Suppressor macrophage treated with lipopolysaccharide for 1 hour (primary cell): ENCODE results near the gene RAP1GDS1.

Experiments used
- DNase-seq, 3 donors: peaks; one replicate each; pipeline ENCODE4 v3.0.0-alpha.2; 2020 to 2022

Gene RAP1GDS1, protein sequence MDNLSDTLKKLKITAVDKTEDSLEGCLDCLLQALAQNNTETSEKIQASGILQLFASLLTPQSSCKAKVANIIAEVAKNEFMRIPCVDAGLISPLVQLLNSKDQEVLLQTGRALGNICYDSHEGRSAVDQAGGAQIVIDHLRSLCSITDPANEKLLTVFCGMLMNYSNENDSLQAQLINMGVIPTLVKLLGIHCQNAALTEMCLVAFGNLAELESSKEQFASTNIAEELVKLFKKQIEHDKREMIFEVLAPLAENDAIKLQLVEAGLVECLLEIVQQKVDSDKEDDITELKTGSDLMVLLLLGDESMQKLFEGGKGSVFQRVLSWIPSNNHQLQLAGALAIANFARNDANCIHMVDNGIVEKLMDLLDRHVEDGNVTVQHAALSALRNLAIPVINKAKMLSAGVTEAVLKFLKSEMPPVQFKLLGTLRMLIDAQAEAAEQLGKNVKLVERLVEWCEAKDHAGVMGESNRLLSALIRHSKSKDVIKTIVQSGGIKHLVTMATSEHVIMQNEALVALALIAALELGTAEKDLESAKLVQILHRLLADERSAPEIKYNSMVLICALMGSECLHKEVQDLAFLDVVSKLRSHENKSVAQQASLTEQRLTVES

DNA sequence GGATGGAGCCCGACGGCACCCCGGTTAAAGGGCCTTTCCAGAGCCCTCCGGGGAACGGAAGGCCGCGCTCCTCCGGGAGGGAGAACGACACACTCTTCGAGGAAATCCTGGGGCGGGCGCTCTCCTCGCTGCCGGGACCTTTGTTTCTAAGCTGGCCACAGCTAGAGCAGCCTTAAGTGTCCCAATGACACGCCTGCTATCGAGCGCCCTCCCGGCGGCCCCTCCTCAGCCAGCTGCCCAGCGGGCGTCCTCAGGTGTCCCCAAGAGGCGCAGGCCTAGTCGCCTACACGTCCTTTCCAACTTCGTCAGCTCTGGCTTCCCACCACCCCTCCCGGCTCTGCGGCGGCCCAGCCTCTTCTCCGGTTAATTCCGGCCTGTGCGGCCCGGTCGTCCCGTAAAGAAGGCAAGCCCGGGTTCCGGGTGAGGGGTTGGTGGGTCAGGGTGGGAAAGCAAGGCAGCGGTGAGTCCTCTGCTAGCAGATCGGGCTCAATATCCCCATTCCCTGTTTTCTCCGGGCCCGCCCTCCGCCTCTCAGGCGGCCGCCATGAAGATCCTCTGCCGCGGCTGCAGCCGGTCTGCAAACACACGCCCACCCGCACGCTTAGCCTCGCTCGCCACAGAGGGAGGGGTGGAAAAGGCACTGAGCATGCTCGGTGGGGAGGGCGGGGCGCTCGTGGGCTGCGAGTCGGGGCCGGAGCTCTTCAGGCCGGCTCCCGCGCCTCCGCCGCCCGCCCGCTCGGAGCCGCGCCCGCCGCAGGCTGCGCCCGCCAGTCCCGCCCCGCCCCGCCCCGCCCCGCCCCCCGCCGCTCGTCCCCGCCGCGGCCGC lies at the start of gene RAP1GDS1:
Gene RAP1GDS1, plus strand, starts transcription at position 806 of the 826 bp plus-strand sequence. CDS start 182 bp downstream, outside the sequence.
- peak; percentile 97 to 99 (median 98) for DNase-seq

DNA sequence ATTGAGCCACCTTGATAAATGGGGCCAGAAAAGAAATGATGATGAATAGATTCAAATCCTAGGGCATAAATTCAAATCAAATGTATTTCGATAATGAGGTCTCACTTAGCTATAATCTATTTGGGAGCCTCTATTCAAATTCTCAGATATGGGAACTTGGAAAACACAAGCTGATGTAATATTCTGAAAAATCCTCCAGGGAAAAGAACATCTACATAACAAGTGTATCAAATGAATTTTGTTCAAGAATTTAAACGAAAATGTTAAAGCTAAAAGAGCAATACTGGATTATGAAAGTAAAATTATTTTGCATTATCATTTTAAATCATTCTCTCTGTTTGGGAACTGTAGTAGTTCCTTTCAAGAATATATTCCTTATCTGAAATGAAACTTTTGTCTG lies 38.9 kb upstream of the RAP1GDS1 start:
- no peak for DNase-seq

DNA sequence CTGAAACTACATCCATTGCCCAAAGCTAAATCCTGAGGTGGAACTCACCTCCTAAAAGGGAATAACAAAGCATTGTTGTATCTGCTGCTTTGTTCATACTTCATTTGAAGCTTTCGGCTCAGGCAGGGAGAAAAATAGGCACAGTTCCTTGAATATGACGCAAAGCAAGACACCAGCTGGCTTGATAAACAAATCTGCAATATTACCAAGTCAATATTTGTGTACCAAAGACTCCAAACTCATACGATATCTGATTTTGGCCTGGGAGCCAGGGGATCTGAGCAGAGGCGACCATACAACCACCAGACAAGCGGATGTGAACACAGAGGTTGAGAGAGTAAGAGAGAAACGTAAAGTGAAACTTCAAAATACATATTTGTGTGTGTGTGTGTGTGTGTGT lies 34.8 kb upstream of the RAP1GDS1 start:
- DNase-seq, result no peak

DNA sequence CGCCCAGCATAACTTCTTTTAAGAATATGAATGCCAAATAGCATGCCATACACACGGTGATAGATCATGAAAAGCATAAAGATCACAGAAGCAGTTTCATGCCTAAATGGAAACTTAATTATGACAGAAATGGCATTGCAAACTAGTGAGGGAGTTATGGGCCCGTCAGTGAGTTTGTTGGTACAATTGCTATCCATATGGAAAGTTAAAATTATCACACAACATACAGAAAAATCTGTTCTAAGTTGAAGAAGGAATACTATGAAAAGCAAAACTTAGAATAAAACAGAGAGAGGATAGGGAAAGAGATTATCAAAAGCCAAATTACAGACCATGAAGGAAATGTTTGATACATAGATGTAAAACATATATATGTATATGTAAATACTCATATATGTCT lies 30.2 kb upstream of the RAP1GDS1 start:
- no peak for DNase-seq

DNA sequence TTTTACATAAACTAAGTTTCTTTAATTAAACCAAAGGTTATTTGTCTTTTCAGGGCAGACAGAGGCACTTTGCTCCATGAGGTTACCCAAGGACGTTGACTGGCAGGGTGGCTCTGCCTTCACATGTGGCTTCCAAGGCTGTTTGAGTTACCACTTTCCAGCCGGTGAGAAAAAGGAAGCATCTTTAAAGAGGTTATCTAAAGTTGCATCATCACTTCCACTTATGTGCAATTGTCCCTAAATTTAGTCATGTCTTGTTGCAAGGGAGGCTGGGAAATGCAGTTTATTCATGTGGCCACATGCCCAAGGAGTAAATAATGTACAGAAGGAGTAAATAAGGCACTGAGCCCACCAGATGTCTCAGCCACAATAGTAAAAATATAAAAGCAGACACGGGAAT lies 29.0 kb upstream of the RAP1GDS1 start:
- peak; percentile 58 to 80 (median 68) for DNase-seq

DNA sequence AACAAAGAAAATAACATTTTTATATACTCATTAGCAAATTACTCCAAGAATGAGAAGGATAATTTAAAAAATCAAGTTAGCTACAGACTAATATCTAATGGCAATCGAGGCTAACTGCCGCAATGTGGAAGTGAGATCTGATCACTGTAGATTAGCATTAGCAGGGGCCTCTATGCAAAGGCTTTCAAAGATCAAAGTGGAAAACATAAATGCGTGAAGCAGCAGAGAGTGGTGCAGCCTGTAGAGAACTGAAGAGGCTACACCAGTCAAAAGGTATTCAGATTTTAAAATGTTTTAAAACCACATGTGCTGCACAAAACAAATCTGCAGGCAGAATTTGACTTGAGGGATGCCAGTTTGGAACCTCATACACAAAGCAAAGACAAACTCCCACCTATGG lies 24.0 kb upstream of the RAP1GDS1 start:
- no peak for DNase-seq

DNA sequence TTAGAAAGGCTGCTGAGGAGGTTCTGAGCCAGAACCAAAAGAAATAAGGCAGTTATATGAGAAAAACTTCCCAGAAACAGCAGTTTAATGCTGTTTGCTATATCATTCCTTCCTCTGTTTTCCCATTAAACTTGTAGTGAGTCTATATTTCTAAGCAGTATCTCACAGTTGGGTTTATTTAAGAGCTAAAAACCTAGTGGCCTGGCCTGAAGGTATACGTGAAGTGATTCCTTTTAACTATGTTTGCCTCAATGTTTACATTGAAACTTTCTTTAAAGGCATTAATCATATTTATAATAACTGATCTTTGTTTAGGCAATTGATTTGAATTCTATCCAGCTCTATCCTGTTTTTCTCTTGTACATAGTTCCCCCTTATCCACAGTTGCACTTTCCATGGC lies 19.1 kb upstream of the RAP1GDS1 start:
- DNase-seq, result no peak

DNA sequence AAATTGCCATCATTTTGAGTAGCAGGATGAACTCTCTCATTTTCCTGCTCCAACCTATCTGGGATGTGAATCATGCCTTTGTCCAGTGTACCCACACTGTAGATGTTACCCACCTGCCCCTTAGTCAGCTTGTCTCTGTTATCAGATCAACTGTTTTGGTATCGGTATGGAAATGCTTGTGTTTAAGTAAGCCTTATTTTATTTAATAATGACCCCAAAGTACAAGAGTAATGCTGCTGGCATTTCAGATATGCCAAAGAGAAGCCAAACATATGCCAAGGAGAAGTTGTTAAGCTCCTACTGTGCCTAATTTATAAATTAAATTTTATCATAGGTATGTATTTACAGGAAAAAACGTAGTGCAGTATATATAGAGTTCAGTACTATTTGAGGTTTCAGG lies 18.6 kb upstream of the RAP1GDS1 start:
- DNase-seq, result no peak

DNA sequence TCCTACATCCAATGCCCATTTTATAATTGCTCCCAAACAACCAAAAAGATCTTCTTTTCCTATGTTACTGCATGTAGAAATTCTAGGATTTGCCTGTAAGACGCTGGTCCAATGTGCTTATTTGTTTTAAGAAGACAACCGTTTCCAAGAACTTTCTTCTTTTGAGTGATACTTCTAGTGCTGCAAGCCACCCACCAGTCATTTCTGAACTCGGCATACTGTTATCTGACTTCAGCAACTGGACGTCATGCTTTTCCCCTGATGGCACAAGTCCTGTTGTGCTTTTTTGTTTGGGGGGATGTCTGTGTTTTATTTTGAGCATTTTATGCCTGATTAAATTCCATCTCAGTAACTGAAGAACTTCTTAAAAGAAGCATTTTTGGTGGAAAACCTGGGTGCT lies 16.0 kb upstream of the RAP1GDS1 start:
- DNase-seq, result no peak

DNA sequence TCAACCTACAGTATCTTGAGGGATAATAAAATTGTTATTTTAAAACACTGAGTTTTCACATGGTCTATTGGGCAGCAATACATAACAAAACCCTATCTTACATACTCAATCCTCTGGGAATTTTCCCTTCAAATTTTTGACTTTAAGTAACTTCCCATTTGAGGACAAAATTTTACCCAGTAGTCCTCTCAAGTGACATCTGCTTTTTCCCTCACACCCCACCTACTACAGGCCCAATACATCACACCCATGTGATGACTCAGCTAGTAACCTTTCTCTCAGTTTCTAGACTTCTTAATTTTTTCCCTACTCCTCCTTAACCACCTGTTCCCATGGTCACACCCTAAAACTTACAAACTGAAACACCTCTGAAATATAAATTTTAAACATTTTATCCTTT lies 12.2 kb upstream of the RAP1GDS1 start:
- DNase-seq, result peak; percentile 52 to 61 (median 57)

DNA sequence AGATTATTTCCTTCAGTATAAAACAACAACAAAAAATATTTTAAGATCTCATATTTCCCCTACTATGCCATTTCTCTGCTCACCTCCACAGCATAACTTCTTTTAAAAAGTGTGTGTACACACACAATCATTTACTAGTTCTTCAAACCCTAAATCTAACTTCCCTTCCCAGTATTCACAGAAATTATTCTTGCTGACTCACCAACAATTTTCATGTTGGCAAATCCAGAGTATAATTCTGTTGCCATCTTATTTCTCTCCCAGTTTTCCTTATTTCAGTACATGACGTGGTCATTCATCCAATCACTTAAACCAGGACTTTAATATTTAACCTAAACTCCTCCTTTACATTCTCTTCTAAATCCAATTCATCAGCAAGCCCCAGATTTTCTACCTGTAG lies 11.4 kb upstream of the RAP1GDS1 start:
- peak in 1 of 3 donors; percentile 17 for DNase-seq

DNA sequence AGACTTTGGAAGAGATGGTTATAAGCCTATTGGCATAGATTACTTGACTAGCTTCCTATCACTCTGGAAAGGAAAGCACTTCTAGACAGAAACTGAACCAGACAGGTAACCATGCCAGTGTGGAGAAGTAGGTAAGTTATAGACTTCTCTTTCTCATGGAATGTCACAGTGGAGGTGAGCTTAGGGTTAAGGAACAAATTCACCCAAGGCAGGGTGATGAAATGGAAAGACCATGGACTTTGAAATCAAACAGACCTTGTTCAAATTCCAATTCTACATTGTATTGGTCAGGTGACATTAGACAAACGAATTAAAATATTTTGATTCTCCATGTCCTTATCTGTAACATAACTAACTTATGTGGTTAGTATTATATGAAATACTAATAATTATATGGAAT lies 7.7 kb upstream of the RAP1GDS1 start:
- no peak for DNase-seq

DNA sequence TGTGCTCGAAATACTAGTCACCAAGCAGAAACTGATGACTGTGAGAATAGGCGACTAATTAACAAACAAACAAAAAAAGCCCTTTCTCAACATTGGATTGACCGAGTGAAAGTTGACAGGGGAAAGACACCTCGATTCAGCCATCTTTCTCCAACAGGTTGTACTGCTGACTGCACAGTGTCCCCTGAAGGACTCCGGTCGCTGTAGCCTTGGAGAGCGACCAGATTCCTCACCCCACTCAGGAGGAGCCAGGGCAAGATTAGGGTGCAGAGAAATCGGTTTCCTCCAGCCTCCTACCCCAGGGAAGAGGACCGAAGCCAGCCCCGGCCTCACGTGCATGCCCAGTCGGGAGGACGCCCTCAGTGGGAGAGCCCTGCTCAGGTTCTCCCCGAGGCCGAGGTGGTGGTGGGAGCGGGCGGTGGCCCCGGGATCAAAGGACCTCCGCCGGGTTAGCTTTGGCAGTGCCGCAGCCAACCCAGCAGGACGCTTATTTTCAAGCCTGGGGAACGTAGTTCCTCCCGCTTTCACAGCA lies 1.1 kb upstream of the RAP1GDS1 start:
- peak in 1 of 3 donors; percentile 9 for DNase-seq

DNA sequence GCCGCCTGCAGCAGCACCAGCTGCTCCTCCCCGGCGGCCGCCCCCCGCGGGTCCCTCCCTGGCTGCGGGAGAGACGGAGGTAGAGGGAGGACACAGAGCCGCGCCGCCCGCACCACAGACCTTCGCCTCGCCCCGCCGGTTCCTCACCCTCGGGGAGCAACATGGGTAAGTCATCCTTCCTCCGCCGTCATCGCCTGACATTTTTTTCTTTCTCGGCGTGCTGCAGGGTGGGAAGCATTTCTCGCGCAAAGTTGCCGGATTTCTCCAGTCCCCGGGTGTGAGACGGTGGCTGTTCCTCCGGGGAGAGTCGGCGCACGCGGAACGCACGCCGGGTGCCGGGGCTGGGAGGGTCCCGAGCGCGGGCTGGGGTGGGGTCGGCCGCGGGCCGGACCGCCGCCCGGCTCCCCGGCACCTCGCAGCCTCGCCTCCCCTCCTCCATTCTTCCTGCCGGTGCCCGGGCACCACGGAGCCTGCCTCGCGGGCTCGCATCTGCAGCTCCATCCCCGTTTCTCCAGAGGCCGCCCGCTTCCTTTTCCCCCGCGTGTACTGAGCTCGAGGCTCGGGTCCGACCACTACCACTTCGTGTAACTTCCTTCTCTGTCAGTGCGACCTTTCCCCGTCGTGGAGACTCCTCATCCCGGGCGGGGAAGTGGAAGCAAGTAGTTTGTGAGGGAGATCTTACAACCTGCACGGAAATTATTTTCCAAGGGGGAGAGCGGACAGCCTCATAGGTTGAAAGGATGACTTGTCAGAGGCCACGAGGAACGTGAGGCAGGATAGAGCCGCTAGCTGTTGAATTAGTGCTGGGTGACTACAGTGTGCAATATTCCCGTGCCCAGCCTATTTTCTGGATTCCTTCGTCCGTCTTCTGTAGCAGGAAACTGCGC lies 464 bp downstream of the RAP1GDS1 start:
- peak; percentile 56 to 69 (median 60) for DNase-seq

DNA sequence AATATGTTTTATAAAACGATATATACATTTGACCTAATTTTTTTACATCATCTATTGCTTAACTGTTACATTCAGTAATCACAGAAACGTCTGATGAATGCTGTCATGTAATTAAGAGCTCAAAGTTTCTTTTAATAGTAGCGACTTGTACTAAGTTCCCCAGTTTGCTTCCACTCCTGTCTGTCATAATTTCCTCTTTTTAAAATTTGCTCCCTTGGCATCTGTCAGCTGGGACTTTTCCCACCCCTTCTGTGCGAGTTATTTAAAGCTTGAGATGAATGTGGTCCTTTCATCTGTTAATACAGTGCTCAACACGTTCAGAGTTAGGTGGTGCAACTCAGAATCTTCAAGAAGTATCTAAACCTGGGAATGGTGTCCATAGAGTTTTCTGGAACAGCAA lies 1.2 kb downstream of the RAP1GDS1 start:
- peak; percentile 71 to 83 (median 83) for DNase-seq

DNA sequence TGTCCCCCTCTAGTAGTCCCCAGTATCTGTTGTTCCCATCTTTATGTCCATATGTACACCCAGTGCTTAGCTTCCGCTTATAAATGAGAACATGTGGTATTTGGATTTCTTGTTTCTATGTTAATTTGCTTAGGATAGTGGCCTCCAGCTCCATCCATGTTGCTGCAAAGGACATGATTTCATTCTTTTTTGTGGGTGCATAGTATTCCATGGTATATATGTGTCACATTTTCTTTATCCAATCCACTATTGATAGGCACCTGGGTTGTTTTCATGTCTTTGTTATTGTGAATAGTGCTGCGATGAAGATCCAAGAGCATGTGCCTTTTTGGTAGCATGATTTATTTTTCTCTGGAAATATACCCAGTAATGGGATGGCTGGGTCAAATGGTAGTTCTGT lies 6.3 kb downstream of the RAP1GDS1 start:
- DNase-seq, result no peak

DNA sequence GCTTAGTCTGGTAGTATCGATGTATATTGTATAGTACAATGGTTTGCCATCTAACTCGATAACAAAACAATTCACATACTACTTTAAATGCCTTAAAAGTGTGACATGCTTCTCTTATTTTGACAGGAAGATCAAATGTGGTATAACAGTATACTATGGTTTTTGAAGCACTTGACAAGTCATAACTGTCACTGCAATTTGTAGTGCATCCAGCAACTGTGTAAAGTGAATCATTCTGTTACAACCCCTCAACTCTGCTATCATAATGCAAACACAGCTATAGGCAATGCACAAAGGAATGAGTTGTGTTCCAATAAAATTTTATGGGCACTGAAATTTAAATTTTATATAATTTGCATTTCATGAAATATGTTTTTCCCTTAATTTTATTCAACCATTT lies 14.0 kb downstream of the RAP1GDS1 start:
- no peak for DNase-seq

DNA sequence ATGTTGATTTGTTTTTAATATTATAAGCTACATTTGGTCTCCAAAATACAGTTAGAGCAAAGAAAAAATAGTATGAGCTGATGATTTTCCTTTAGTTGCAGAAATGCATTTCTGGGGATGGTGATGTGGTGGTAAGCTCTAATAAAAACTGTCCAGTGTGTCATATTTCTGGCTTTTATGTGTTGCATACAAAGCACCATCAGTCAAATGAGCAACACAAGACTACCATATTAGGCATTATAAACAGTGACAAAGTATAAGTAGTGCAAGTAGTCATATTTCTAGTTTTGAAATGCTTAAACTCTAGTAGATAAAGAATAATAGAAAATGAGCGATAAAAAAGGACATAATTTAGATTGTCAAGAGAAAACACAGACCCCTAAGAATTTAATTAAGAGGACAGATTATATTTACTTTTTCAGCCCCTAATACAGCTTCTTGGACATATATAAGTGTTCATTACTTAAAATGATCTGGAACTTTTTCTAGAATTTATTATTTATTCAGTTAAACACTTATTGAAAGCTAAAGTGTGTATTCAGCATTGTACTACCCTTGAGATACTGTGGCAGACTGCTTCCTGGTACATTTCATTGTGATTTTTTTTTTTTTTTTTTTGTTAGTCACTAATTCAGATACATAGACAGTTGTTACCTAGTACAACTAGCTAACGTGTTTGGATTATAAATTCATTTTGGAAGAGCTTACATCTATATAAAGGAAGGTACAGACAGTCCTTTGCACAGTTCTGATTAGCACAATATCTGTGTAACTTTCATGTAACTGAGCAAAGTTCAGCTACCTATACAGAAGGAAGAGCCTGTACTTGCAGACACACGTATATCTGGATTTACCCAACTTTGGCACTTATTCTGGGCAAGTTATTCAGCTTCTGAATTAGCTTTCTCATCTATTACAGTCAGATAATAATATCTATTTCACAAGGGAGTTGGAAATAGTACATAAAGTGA lies 22.3 kb downstream of the RAP1GDS1 start:
- DNase-seq, result peak in 1 of 3 donors; percentile 11

DNA sequence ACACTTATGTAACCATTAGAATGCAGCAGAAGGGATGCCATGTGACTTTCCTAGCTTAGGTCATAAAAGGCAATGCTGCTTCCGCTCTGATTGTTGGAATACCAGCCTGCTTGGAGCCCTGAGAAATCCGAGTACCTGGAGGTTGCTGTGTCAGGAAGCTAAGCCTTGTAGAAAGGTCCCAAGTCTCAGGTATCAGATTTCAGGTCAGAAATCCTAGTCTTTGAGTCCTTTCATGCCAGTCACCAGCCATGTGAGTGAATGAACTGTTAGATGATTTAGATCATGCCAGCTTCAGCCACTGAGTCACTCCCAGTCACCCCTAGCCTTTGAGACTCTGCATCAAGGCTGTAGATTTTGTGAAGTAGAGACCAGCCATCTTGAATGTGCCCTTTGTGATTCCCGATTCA lies 23.5 kb downstream of the RAP1GDS1 start:
- no peak for DNase-seq

DNA sequence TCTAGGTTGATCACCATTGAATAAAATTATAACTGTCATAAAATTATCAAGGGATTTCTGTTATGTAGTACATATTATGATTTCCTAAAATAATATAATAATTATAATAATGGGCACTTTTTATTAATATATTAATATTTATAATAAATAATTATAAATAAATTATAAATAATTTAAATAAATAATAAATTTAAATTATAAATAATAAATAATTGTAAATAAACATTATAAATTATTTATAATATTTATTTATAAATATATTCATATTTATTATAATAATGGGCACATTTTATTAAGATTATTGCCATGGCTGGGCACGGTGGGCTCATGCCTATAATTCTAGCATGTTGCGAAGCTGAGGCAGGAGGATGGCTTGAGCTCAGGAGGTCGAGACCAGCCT lies 24.5 kb downstream of the RAP1GDS1 start:
- DNase-seq, result no peak

DNA sequence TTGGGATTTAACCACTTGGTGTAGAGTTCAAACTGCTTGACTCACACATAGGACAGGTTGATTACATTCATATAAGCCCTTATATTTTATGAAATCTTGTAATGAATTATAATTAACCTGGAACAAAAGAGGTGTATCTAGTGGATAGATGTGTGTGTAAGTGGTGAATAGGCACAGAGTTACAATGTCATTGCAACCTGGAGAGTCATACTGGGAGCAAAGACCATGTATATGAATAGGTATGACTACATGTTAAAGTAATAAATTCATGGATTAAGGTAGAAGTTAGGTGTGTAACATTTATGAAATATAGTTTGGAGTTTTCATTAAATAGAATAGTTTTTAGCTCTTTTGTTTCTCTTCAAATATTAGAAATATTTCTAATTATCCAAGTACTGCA lies 26.1 kb downstream of the RAP1GDS1 start:
- no peak for DNase-seq
